ENCODE data around the gene PCDHB12. TPM values are rescaled to one million over a fixed set of nuclear protein-coding genes. Genes with fewer than 3 reads are reported as not detected.
"Not testable (repeated sequence)": the region's sequence is repeated elsewhere in the genome, so short reads cannot be mapped to it uniquely, and the experiment has no call there.

PCDHB12 gene
- total RNA-seq = not detected

GRCh38 chr5:141208478-141208877 lies at the start of gene PCDHB12:
Gene PCDHB12 (plus strand): TSS chr5:141208719. CDS start chr5:141208908, 189 bp downstream.
- Mint-ChIP-seq H3K4me1 (no peaks in the 10 kb centered on the region), H3K9me3 (no peaks in the 10 kb centered on the region), H3K36me3 (ENCODE audit: low read depth) (no peaks in the 10 kb centered on the region), H3K4me3 (no peak within 1 kb of the TSS), H3K27me3 (peaks cover 44% of the 10 kb centered on the region), H3K27ac (no peak within 1 kb of the TSS)
- ATAC-seq (replicated peaks) = no peak

GRCh38 chr5:141172381-141173204 lies 35.9 kb upstream of the PCDHB12 start, which contains the start of gene PCDHB7:
Gene PCDHB7 (plus strand): TSS chr5:141172644. CDS start chr5:141172836, 192 bp downstream.
- Mint-ChIP-seq H3K36me3 (ENCODE audit: low read depth) (no peaks in the 10 kb centered on the region), H3K4me1 (peaks cover 6% of the 10 kb centered on the region), H3K27ac (no peak within 1 kb of the TSS), H3K4me3 (no peak within 1 kb of the TSS), H3K9me3 (peaks cover 3% of the 10 kb centered on the region), H3K27me3 (peaks cover 31% of the 10 kb centered on the region)
- ATAC-seq (replicated peaks) = no peak

- H3K27ac Mint-ChIP-seq; H3K9me3 Mint-ChIP-seq; H3K4me1 Mint-ChIP-seq; H3K4me3 Mint-ChIP-seq; H3K36me3 Mint-ChIP-seq (ENCODE audit: low read depth); ATAC-seq (replicated peaks): not testable (repeated sequence)
- H3K27me3 Mint-ChIP-seq = peaks cover 20% of the 10 kb centered on the region
These were observed 34.0 kb upstream of the PCDHB12 start for GRCh38 chr5:141174291-141175104.

GRCh38 chr5:141175933-141176332 lies 32.6 kb upstream of the PCDHB12 start:
- H3K27ac Mint-ChIP-seq = no peak overlapping the region
- peaks cover 15% of the 10 kb centered on the region for H3K27me3 Mint-ChIP-seq
- H3K9me3 Mint-ChIP-seq = no peaks in the 10 kb centered on the region
- H3K4me1 Mint-ChIP-seq = peaks cover 6% of the 10 kb centered on the region
- ATAC-seq (replicated peaks) = no peak
- H3K4me3 Mint-ChIP-seq = no peak overlapping the region
- H3K36me3 Mint-ChIP-seq (ENCODE audit: low read depth) = no peaks in the 10 kb centered on the region

GRCh38 chr5:141177577-141178191 lies 30.8 kb upstream of the PCDHB12 start, which contains the start of gene PCDHB8:
Gene PCDHB8 (plus strand): TSS chr5:141177790. CDS start chr5:141178035, 245 bp downstream.
- not testable (repeated sequence) for H3K27ac Mint-ChIP-seq; H3K4me1 Mint-ChIP-seq; H3K36me3 Mint-ChIP-seq (ENCODE audit: low read depth); ATAC-seq (replicated peaks); H3K4me3 Mint-ChIP-seq; H3K9me3 Mint-ChIP-seq
- H3K27me3 Mint-ChIP-seq = peaks cover 23% of the 10 kb centered on the region

GRCh38 chr5:141179371-141179770 lies 29.1 kb upstream of the PCDHB12 start:
- not testable (repeated sequence) for H3K9me3 Mint-ChIP-seq; H3K4me1 Mint-ChIP-seq; H3K27ac Mint-ChIP-seq; ATAC-seq (replicated peaks); H3K36me3 Mint-ChIP-seq (ENCODE audit: low read depth); H3K4me3 Mint-ChIP-seq
- peaks cover 26% of the 10 kb centered on the region for H3K27me3 Mint-ChIP-seq

GRCh38 chr5:141179876-141180275 lies 28.6 kb upstream of the PCDHB12 start:
- H3K4me3 Mint-ChIP-seq; H3K4me1 Mint-ChIP-seq; H3K36me3 Mint-ChIP-seq (ENCODE audit: low read depth); H3K9me3 Mint-ChIP-seq; ATAC-seq (replicated peaks); H3K27ac Mint-ChIP-seq: not testable (repeated sequence)
- H3K27me3 Mint-ChIP-seq = peaks cover 31% of the 10 kb centered on the region

- H3K4me3 Mint-ChIP-seq = no peak overlapping the region
- no peaks in the 10 kb centered on the region for H3K4me1 Mint-ChIP-seq
- H3K36me3 Mint-ChIP-seq (ENCODE audit: low read depth) = no peaks in the 10 kb centered on the region
- no peak overlapping the region for H3K27ac Mint-ChIP-seq
- ATAC-seq (replicated peaks) = no peak
- H3K9me3 Mint-ChIP-seq = no peaks in the 10 kb centered on the region
- peaks cover 34% of the 10 kb centered on the region for H3K27me3 Mint-ChIP-seq
These were observed 28.2 kb upstream of the PCDHB12 start for GRCh38 chr5:141180313-141180712.

- peaks cover 45% of the 10 kb centered on the region for H3K27me3 Mint-ChIP-seq
- no peaks in the 10 kb centered on the region for H3K36me3 Mint-ChIP-seq (ENCODE audit: low read depth)
These were observed 26.3 kb upstream of the PCDHB12 start, which contains the start of gene PCDHB16 for GRCh38 chr5:141182248-141182647. Gene PCDHB16 (plus strand): TSS chr5:141182387. CDS start chr5:141182560, 173 bp downstream.

GRCh38 chr5:141184117-141184855 lies 24.2 kb upstream of the PCDHB12 start:
- not testable (repeated sequence) for H3K4me3 Mint-ChIP-seq; H3K9me3 Mint-ChIP-seq; H3K27ac Mint-ChIP-seq; ATAC-seq (replicated peaks); H3K4me1 Mint-ChIP-seq; H3K36me3 Mint-ChIP-seq (ENCODE audit: low read depth)
- H3K27me3 Mint-ChIP-seq = peaks cover 52% of the 10 kb centered on the region

More at GRCh38 chr5:141182248-141182647, 26.3 kb upstream of the PCDHB12 start, which contains the start of gene PCDHB16:
- no peak within 1 kb of the TSS for H3K4me3 Mint-ChIP-seq
- H3K4me1 Mint-ChIP-seq = peaks cover 6% of the 10 kb centered on the region
- peaks cover 5% of the 10 kb centered on the region for H3K9me3 Mint-ChIP-seq
- no peak within 1 kb of the TSS for H3K27ac Mint-ChIP-seq
- no peak for ATAC-seq (replicated peaks)

GRCh38 chr5:141186897-141187512 lies 21.5 kb upstream of the PCDHB12 start, which contains the start of gene PCDHB9:
Gene PCDHB9 (plus strand): TSS chr5:141187161. CDS start chr5:141187319, 158 bp downstream.
- Mint-ChIP-seq H3K36me3 (ENCODE audit: low read depth) (no peaks in the 10 kb centered on the region), H3K27ac (peak within 1 kb of the TSS; percentile 37), H3K9me3 (peaks cover 8% of the 10 kb centered on the region), H3K4me3 (peak within 1 kb of the TSS; percentile 47), H3K4me1 (peaks cover 6% of the 10 kb centered on the region), H3K27me3 (peaks cover 48% of the 10 kb centered on the region)
- ATAC-seq (replicated peaks) = no peak

GRCh38 chr5:141188682-141189081 lies 19.8 kb upstream of the PCDHB12 start:
- not testable (repeated sequence) for H3K4me3 Mint-ChIP-seq; H3K36me3 Mint-ChIP-seq (ENCODE audit: low read depth); ATAC-seq (replicated peaks); H3K27ac Mint-ChIP-seq; H3K4me1 Mint-ChIP-seq
- peaks cover 37% of the 10 kb centered on the region for H3K27me3 Mint-ChIP-seq
- H3K9me3 Mint-ChIP-seq = peaks cover 11% of the 10 kb centered on the region

GRCh38 chr5:141189131-141189530 lies 19.4 kb upstream of the PCDHB12 start:
- H3K27ac Mint-ChIP-seq; ATAC-seq (replicated peaks); H3K4me1 Mint-ChIP-seq; H3K36me3 Mint-ChIP-seq (ENCODE audit: low read depth); H3K4me3 Mint-ChIP-seq: not testable (repeated sequence)
- peaks cover 11% of the 10 kb centered on the region for H3K9me3 Mint-ChIP-seq
- H3K27me3 Mint-ChIP-seq = peaks cover 37% of the 10 kb centered on the region

Measured in activated T-helper 17 cell treated with anti-CD3 and anti-CD28 coated beads, Interleukin-2, amount 50 U/mL, for 72 hours (primary cell).